Keratinocyte (primary cell): Measurements from ENCODE around the gene MATN4.
A peak's percentile ranks its signal among the peaks of the same experiment; 100 is the strongest.

ENCODE experiments used
- EZH2 ChIP-seq: IDR thresholded peaks from one replicate; pipeline ENCODE4 v1.6.1; 2012; ENCODE audit warnings: inconsistent platforms, mild to moderate bottlenecking, low read length, moderate library complexity
- TF ChIP-seq, protein P1 (sequence below), 3 experiments: IDR thresholded peaks in 1 of 3; conservative IDR thresholded peaks in 1 of 3; optimal IDR thresholded peaks in 1 of 3; 2 replicates in 2 of 3; 3 replicates in 1 of 3; pipeline versions ENCODE3 to v1.5.1; 2011; ENCODE audit warnings: low read length in 3 of 3, mild to moderate bottlenecking in 3 of 3, moderate library complexity in 2 of 3, control low read depth in 1 of 3, inconsistent platforms in 1 of 3; ENCODE audit not compliant: insufficient read depth in 2 of 3; ENCODE audit errors: extremely low read depth in 1 of 3

DNA sequence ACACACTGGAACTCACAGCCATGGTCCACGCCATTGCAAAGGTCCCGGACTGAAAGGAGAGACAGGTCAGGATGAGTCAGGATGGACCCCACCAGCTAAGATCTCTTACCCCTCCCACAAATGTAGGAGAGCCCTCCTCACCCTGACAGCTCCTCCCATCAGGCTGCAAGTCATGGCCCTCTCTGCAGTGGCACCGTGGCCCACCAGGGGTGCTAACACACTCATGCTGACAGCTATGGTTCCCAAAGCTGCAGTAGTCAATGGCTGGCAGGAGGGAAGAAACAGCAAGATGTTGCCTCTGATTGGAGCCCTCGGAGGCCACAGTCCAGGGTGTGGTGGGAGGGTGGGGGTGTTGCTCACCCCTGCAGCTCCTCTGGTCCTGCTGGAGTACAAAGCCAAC lies 7.1 kb downstream of the MATN4 start:
- TF ChIP-seq, protein P1, sequence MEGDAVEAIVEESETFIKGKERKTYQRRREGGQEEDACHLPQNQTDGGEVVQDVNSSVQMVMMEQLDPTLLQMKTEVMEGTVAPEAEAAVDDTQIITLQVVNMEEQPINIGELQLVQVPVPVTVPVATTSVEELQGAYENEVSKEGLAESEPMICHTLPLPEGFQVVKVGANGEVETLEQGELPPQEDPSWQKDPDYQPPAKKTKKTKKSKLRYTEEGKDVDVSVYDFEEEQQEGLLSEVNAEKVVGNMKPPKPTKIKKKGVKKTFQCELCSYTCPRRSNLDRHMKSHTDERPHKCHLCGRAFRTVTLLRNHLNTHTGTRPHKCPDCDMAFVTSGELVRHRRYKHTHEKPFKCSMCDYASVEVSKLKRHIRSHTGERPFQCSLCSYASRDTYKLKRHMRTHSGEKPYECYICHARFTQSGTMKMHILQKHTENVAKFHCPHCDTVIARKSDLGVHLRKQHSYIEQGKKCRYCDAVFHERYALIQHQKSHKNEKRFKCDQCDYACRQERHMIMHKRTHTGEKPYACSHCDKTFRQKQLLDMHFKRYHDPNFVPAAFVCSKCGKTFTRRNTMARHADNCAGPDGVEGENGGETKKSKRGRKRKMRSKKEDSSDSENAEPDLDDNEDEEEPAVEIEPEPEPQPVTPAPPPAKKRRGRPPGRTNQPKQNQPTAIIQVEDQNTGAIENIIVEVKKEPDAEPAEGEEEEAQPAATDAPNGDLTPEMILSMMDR (optimal IDR thresholded peaks at IDR 0.05 in 1 of 3, IDR thresholded peaks at IDR 0.05 in 1 of 3, conservative IDR thresholded peaks at IDR 0.05 in 1 of 3; ENCODE audit: extremely low read depth in 1 of 3, insufficient read depth in 2 of 3, low read length in 3 of 3): peak; percentile 53 to 59 (median 54)
- TF ChIP-seq EZH2: no peak
